Loucy (cell line): Measurements from ENCODE around the gene ZCRB1.

Experiments used
- H2AFZ ChIP-seq: fragments of 200-600 bp; sonication (generic); 2 replicates; pipeline ENCODE4 v1.6.0; 2016; ENCODE audit warnings: antibody characterized with exemption, mild to moderate bottlenecking, low read length, moderate library complexity
- H3F3A ChIP-seq: fragments of 200-600 bp; 2 replicates; pipeline ENCODE4 v1.6.0; 2016; ENCODE audit warnings: antibody characterized with exemption, low read depth, mild to moderate bottlenecking
- H3K27me3 ChIP-seq: fragments of 200-600 bp; sonication (generic); 2 replicates; pipeline ENCODE4 v1.6.1; 2014; ENCODE audit warnings: low read length, mild to moderate bottlenecking; ENCODE audit not compliant: insufficient read depth, poor library complexity, severe bottlenecking
- H3K36me3 ChIP-seq: fragments of 200-600 bp; sonication (generic); 2 replicates; pipeline ENCODE4 v1.6.1; 2016; ENCODE audit warnings: low read length; ENCODE audit not compliant: insufficient read depth
- H3K4me1 ChIP-seq: fragments of 200-600 bp; sonication (generic); 2 replicates; pipeline ENCODE4 v1.5.1; 2014; ENCODE audit warnings: low read length, mild to moderate bottlenecking; ENCODE audit not compliant: insufficient read depth, poor library complexity, severe bottlenecking
- H3K4me2 ChIP-seq: fragments of 200-600 bp; sonication (generic); 2 replicates; pipeline ENCODE4 v1.6.0; 2014; ENCODE audit warnings: antibody characterized with exemption, low read length, low read depth, mild to moderate bottlenecking; ENCODE audit not compliant: poor library complexity, severe bottlenecking
- H3K4me3 ChIP-seq: fragments of 200-600 bp; sonication (generic); 2 replicates; pipeline ENCODE4 v1.5.1; 2014; ENCODE audit warnings: low read length, mild to moderate bottlenecking, mixed read lengths; ENCODE audit not compliant: poor library complexity, severe bottlenecking
- H3K79me2 ChIP-seq: fragments of 200-600 bp; sonication (generic); 2 replicates; pipeline ENCODE4 v1.6.1; 2014; ENCODE audit warnings: low read length; ENCODE audit not compliant: insufficient read depth
- H3K9ac ChIP-seq: fragments of 200-600 bp; sonication (generic); 2 replicates; pipeline ENCODE4 v1.6.0; 2014; ENCODE audit warnings: mild to moderate bottlenecking, low read depth, low read length, moderate library complexity; ENCODE audit not compliant: poor library complexity, severe bottlenecking
- H3K9me2 ChIP-seq: fragments of 200-600 bp; sonication (generic); replicated peaks from 2 replicates; pipeline ENCODE4 v1.6.1; 2016; ENCODE audit warnings: low read depth, low read length, mixed read lengths
- H3K9me3 ChIP-seq: fragments of 200-600 bp; sonication (generic); 2 replicates; pipeline ENCODE4 v1.6.1; 2014; ENCODE audit warnings: mild to moderate bottlenecking, antibody characterized with exemption, low read length, low read depth; ENCODE audit not compliant: insufficient read depth
- H4K20me1 ChIP-seq: fragments of 200-600 bp; sonication (generic); 2 replicates; pipeline ENCODE4 v1.6.0; 2014; ENCODE audit warnings: antibody characterized with exemption, low read length, mild to moderate bottlenecking; ENCODE audit not compliant: insufficient read depth, poor library complexity, severe bottlenecking
- CTCF ChIP-seq: fragments of 200-600 bp; sonication (generic); conservative IDR thresholded peaks from 2 replicates; pipeline ENCODE4 v1.5.1; 2014; ENCODE audit warnings: mild to moderate bottlenecking, antibody characterized with exemption, low read length
- EZH2phosphoT487 ChIP-seq: fragments of 200-600 bp; IDR thresholded peaks from 2 replicates; pipeline ENCODE4 v1.6.1; 2018; ENCODE audit warnings: antibody characterized with exemption, mild to moderate bottlenecking, moderate library complexity, borderline replicate concordance

The ZCRB1 gene

GRCh38 chr12:42286741-42287140 lies 39.2 kb downstream of the ZCRB1 start:
- no peak overlapping the region for H3K4me2 ChIP-seq
- TF ChIP-seq CTCF (no peak), EZH2phosphoT487 (no peak)
- H3K9ac ChIP-seq, result no peak overlapping the region
- no peaks in the 10 kb centered on the region for H3K9me3 ChIP-seq
- no peak overlapping the region for H2AFZ ChIP-seq
- no peaks in the 10 kb centered on the region for H4K20me1 ChIP-seq
- H3F3A ChIP-seq, result no peaks in the 10 kb centered on the region
- no peaks in the 10 kb centered on the region for H3K9me2 ChIP-seq
- H3K4me1 ChIP-seq, result no peaks in the 10 kb centered on the region
- H3K4me3 ChIP-seq, result no peak overlapping the region
- H3K79me2 ChIP-seq, result no peaks in the 10 kb centered on the region
- no peaks in the 10 kb centered on the region for H3K36me3 ChIP-seq
- H3K27me3 ChIP-seq, result no peaks in the 10 kb centered on the region

GRCh38 chr12:42285431-42285830 lies 40.5 kb downstream of the ZCRB1 start:
- Histone ChIP-seq H3K4me3 (no peak overlapping the region), H3K9me3 (no peaks in the 10 kb centered on the region), H3K27me3 (no peaks in the 10 kb centered on the region), H3K4me2 (no peak overlapping the region), H3K36me3 (no peaks in the 10 kb centered on the region), H2AFZ (no peak overlapping the region), H3K4me1 (no peaks in the 10 kb centered on the region), H3K79me2 (no peaks in the 10 kb centered on the region), H3K9me2 (no peaks in the 10 kb centered on the region), H3F3A (no peaks in the 10 kb centered on the region), H3K9ac (no peak overlapping the region), H4K20me1 (no peaks in the 10 kb centered on the region)
- TF ChIP-seq EZH2phosphoT487 (no peak), CTCF (no peak)

GRCh38 chr12:42284876-42285275 lies 41.0 kb downstream of the ZCRB1 start:
- Histone ChIP-seq H3K4me2 (no peak overlapping the region), H3K4me1 (no peaks in the 10 kb centered on the region), H3K27me3 (no peaks in the 10 kb centered on the region), H3K36me3 (no peaks in the 10 kb centered on the region), H2AFZ (no peak overlapping the region), H4K20me1 (no peaks in the 10 kb centered on the region), H3K79me2 (no peaks in the 10 kb centered on the region), H3K9me2 (no peaks in the 10 kb centered on the region), H3F3A (no peaks in the 10 kb centered on the region), H3K9me3 (no peaks in the 10 kb centered on the region), H3K9ac (no peak overlapping the region), H3K4me3 (no peak overlapping the region)
- TF ChIP-seq CTCF (no peak), EZH2phosphoT487 (no peak)
